Keratinocyte (primary cell): Measurements from ENCODE around the gene RNH1.

Source experiments
- EZH2 ChIP-seq: IDR thresholded peaks from one replicate; pipeline ENCODE4 v1.6.1; 2012; ENCODE audit warnings: inconsistent platforms, mild to moderate bottlenecking, low read length, moderate library complexity
- TF ChIP-seq, protein P1 (sequence below), 3 experiments: IDR thresholded peaks in 1 of 3; conservative IDR thresholded peaks in 1 of 3; optimal IDR thresholded peaks in 1 of 3; 2 replicates in 2 of 3; 3 replicates in 1 of 3; pipeline versions ENCODE3 to v1.5.1; 2011; ENCODE audit warnings: low read length in 3 of 3, mild to moderate bottlenecking in 3 of 3, moderate library complexity in 2 of 3, control low read depth in 1 of 3, inconsistent platforms in 1 of 3; ENCODE audit not compliant: insufficient read depth in 2 of 3; ENCODE audit errors: extremely low read depth in 1 of 3

DNA sequence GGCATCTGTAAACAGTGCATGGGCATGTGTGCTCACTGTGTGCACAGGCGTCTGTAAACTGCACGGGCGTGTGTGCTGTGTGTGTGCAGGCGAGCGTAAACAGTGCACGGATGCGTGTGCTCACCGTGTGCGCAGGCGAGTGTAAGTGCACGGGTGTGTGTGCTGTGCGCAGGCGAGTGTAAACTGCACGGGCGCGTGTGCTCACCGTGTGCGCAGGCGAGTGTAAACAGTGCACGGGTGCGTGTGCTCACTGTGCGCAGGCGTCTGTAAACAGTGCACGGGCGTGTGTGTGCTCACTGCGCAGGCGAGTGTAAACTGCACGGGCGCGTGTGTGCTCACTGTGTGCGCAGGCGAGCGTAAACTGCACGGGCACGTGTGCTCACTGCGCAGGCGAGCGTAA is 22.4 kb downstream of the RNH1 start:
- TF ChIP-seq, protein P1, sequence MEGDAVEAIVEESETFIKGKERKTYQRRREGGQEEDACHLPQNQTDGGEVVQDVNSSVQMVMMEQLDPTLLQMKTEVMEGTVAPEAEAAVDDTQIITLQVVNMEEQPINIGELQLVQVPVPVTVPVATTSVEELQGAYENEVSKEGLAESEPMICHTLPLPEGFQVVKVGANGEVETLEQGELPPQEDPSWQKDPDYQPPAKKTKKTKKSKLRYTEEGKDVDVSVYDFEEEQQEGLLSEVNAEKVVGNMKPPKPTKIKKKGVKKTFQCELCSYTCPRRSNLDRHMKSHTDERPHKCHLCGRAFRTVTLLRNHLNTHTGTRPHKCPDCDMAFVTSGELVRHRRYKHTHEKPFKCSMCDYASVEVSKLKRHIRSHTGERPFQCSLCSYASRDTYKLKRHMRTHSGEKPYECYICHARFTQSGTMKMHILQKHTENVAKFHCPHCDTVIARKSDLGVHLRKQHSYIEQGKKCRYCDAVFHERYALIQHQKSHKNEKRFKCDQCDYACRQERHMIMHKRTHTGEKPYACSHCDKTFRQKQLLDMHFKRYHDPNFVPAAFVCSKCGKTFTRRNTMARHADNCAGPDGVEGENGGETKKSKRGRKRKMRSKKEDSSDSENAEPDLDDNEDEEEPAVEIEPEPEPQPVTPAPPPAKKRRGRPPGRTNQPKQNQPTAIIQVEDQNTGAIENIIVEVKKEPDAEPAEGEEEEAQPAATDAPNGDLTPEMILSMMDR (optimal IDR thresholded peaks at IDR 0.05 in 1 of 3, IDR thresholded peaks at IDR 0.05 in 1 of 3, conservative IDR thresholded peaks at IDR 0.05 in 1 of 3; ENCODE audit: extremely low read depth in 1 of 3, insufficient read depth in 2 of 3, low read length in 3 of 3), result no peak
- TF ChIP-seq EZH2, result no peak
